ENCODE measurements around the gene SNAP47. TPM values are rescaled to one million over a fixed set of nuclear protein-coding genes. Genes with fewer than 3 reads are reported as not detected.

The SNAP47 gene
- total and polyA plus RNA-seq, 5 donors from 2014 or later = 26.3 to 60.1 (median 50.4) TPM

GRCh38 chr1:227808566-227808965 is 73.3 kb downstream of the SNAP47 start:
- H3K27me3 ChIP-seq (ENCODE audit: control insufficient read depth, insufficient read depth, low read length) = peaks cover 8% of the 10 kb centered on the region
- H3K9me3 ChIP-seq (ENCODE audit: control insufficient read depth in 2 of 2, low read length in 2 of 2) = peaks cover 2 to 7% of the 10 kb centered on the region in 2 experiments
- peaks cover 8% of the 10 kb centered on the region for H3K36me3 Mint-ChIP-seq
- H3K9me3 Mint-ChIP-seq = peaks cover 2 to 19% (median 12%) of the 10 kb centered on the region in 7 donors
- DNase-seq (no peak), ATAC-seq (ENCODE audit: low read depth in 2 of 2) (no peak)
- H3K27ac ChIP-seq (ENCODE audit: insufficient read depth, low read length, poor library complexity, severe bottlenecking) = no peak overlapping the region
- H3K27ac Mint-ChIP-seq = no peak overlapping the region
- no peak overlapping the region for H3K4me3 ChIP-seq (ENCODE audit: low read depth, low read length)
- H3K36me3 ChIP-seq (ENCODE audit: control insufficient read depth, insufficient read depth, low read length) = no peaks in the 10 kb centered on the region
- H3K4me1 Mint-ChIP-seq = peaks cover 0 to 5% (median under 1%) of the 10 kb centered on the region in 4 donors
- peaks cover 4% of the 10 kb centered on the region for H3K4me1 ChIP-seq (ENCODE audit: control insufficient read depth, insufficient read depth, low read length, poor library complexity, severe bottlenecking)
- H3K4me3 Mint-ChIP-seq = no peak overlapping the region
- H3K27me3 Mint-ChIP-seq = peaks cover 30% of the 10 kb centered on the region

DNA sequence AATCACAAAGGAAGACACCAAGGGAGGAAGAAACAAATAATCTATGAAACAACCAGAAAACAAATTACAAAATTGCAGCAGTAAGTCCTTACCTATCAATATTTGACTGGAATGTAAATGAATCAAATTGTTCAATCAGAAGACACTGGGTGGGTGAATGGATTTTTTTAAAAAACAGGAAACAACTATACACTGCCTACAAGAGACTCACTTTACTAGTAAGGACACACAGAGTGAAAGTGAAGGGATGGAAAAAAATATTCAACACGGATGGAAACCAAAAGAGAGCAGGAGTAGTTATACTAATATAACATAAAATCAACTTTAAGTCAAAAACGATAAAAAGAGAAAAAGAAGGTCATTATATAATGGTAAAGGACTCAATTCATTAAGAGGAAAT is 73.8 kb downstream of the SNAP47 start:
- no peak for ATAC-seq (ENCODE audit: low read depth in 2 of 2)
- no peak overlapping the region for H3K4me3 ChIP-seq (ENCODE audit: low read depth, low read length)
- Mint-ChIP-seq H3K9me3 (peaks cover 2 to 19% (median 12%) of the 10 kb centered on the region in 7 donors), H3K27ac (no peak overlapping the region), H3K36me3 (peaks cover 8% of the 10 kb centered on the region), H3K27me3 (peaks cover 30% of the 10 kb centered on the region), H3K4me3 (no peak overlapping the region), H3K4me1 (peaks cover 0 to 5% (median under 1%) of the 10 kb centered on the region in 4 donors)
- H3K27me3 ChIP-seq (ENCODE audit: control insufficient read depth, insufficient read depth, low read length) = peaks cover 8% of the 10 kb centered on the region
- H3K36me3 ChIP-seq (ENCODE audit: control insufficient read depth, insufficient read depth, low read length) = no peaks in the 10 kb centered on the region
- peaks cover 6% of the 10 kb centered on the region in 2 experiments for H3K9me3 ChIP-seq (ENCODE audit: control insufficient read depth in 2 of 2, low read length in 2 of 2)
- H3K27ac ChIP-seq (ENCODE audit: insufficient read depth, low read length, poor library complexity, severe bottlenecking) = no peak overlapping the region
- DNase-seq = no peak
- H3K4me1 ChIP-seq (ENCODE audit: control insufficient read depth, insufficient read depth, low read length, poor library complexity, severe bottlenecking) = peaks cover 4% of the 10 kb centered on the region

DNA sequence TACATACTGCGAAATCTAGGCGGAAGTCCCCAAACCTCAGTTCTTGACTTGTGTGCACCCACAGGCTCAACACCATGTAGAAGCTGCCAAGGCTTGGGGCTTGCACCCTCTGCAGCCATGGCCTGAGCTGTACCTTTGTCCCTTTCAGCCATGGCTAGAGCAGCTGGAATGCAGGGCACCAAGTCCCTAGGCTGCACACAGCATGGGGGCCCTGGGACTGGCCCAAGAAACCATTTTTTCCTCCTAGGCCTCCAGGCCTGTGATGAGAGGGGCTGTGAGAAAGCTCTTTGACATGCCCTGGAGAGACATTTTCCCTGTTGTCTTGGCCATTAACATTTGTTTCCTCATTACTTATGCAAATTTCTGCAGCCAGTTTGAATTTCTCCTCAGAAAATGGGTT is 78.7 kb downstream of the SNAP47 start:
- H3K9me3 Mint-ChIP-seq = peaks cover 1 to 28% (median 16%) of the 10 kb centered on the region in 7 donors
- DNase-seq (no peak), ATAC-seq (ENCODE audit: low read depth in 2 of 2) (no peak)
- H3K36me3 Mint-ChIP-seq = peaks cover 9% of the 10 kb centered on the region
- H3K36me3 ChIP-seq (ENCODE audit: control insufficient read depth, insufficient read depth, low read length) = no peaks in the 10 kb centered on the region
- peaks cover 0 to 2% (median under 1%) of the 10 kb centered on the region in 4 donors for H3K4me1 Mint-ChIP-seq
- peaks cover 8% of the 10 kb centered on the region for H3K27me3 Mint-ChIP-seq
- peaks cover 1 to 11% of the 10 kb centered on the region in 2 experiments for H3K9me3 ChIP-seq (ENCODE audit: control insufficient read depth in 2 of 2, low read length in 2 of 2)
- no peak overlapping the region for H3K4me3 Mint-ChIP-seq
- no peak overlapping the region for H3K27ac ChIP-seq (ENCODE audit: insufficient read depth, low read length, poor library complexity, severe bottlenecking)
- H3K4me1 ChIP-seq (ENCODE audit: control insufficient read depth, insufficient read depth, low read length, poor library complexity, severe bottlenecking) = no peaks in the 10 kb centered on the region
- no peak overlapping the region for H3K4me3 ChIP-seq (ENCODE audit: low read depth, low read length)
- no peak overlapping the region for H3K27ac Mint-ChIP-seq
- no peaks in the 10 kb centered on the region for H3K27me3 ChIP-seq (ENCODE audit: control insufficient read depth, insufficient read depth, low read length)

- Histone ChIP-seq H3K27me3 (ENCODE audit: control insufficient read depth, insufficient read depth, low read length) (no peaks in the 10 kb centered on the region), H3K27ac (ENCODE audit: insufficient read depth, low read length, poor library complexity, severe bottlenecking) (no peak within 1 kb of the TSS), H3K36me3 (ENCODE audit: control insufficient read depth, insufficient read depth, low read length) (no peaks in the 10 kb centered on the region), H3K4me1 (ENCODE audit: control insufficient read depth, insufficient read depth, low read length, poor library complexity, severe bottlenecking) (no peaks in the 10 kb centered on the region), H3K9me3 (ENCODE audit: control insufficient read depth in 2 of 2, low read length in 2 of 2) (peaks cover 1 to 11% of the 10 kb centered on the region in 2 experiments), H3K4me3 (ENCODE audit: low read depth, low read length) (no peak within 1 kb of the TSS)
- Mint-ChIP-seq H3K4me1 (no peaks in the 10 kb centered on the region), H3K36me3 (peaks cover 9% of the 10 kb centered on the region), H3K4me3 (no peak within 1 kb of the TSS), H3K27me3 (peaks cover 10% of the 10 kb centered on the region), H3K27ac (no peak within 1 kb of the TSS), H3K9me3 (peaks cover 1 to 28% (median 14%) of the 10 kb centered on the region in 7 donors)
- ATAC-seq (ENCODE audit: low read depth in 2 of 2) (no peak), DNase-seq (no peak)
These were observed 80.5 kb downstream of the SNAP47 start, which contains the start of gene PRSS38 for GRCh38 chr1:227815468-227816409. Gene PRSS38, plus strand, starts transcription at chr1:227815675. Its CDS starts 42 bp downstream, at chr1:227815717.

DNA sequence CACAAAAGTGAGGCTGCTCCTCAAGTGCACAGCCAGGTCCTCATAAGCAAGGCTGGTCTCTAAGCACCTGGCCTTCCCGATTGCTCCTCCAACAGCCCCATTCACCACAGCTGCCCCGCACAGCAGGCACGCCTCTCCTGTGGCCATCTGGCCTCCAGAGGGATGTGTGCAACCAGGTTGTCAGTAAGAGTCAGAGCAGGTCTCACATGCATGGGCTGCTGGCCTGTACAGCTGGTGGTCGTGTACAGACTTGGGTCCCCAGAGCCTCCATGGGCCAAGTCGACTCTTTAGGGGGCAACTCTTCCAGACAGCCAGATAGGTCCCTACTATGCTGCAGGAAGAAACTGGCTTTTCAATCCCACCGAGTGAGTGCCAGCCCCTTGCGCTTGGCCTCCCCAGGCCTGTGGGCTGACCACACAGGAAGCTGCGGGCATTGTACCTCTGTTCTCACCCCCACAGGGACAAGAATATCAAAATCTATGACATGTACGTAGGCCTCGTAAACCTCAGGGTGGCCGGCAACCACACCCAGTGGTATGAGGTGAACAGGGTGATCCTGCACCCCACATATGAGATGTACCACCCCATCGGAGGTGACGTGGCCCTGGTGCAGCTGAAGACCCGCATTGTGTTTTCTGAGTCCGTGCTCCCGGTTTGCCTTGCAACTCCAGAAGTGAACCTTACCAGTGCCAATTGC is 81.7 kb downstream of the SNAP47 start:
- Mint-ChIP-seq H3K4me3 (no peak overlapping the region), H3K4me1 (no peaks in the 10 kb centered on the region), H3K36me3 (peaks cover 9% of the 10 kb centered on the region), H3K9me3 (peaks cover 4 to 35% (median 18%) of the 10 kb centered on the region in 7 donors), H3K27ac (no peak overlapping the region), H3K27me3 (peaks cover 11% of the 10 kb centered on the region)
- ATAC-seq (ENCODE audit: low read depth in 2 of 2) (no peak), DNase-seq (no peak)
- Histone ChIP-seq H3K4me3 (ENCODE audit: low read depth, low read length) (no peak overlapping the region), H3K4me1 (ENCODE audit: control insufficient read depth, insufficient read depth, low read length, poor library complexity, severe bottlenecking) (no peaks in the 10 kb centered on the region), H3K27ac (ENCODE audit: insufficient read depth, low read length, poor library complexity, severe bottlenecking) (no peak overlapping the region), H3K36me3 (ENCODE audit: control insufficient read depth, insufficient read depth, low read length) (no peaks in the 10 kb centered on the region), H3K9me3 (ENCODE audit: control insufficient read depth in 2 of 2, low read length in 2 of 2) (peaks cover 6 to 11% of the 10 kb centered on the region in 2 experiments), H3K27me3 (ENCODE audit: control insufficient read depth, insufficient read depth, low read length) (no peaks in the 10 kb centered on the region)

GRCh38 chr1:227823537-227823936 is 88.3 kb downstream of the SNAP47 start:
- H3K27ac Mint-ChIP-seq = no peak overlapping the region
- Histone ChIP-seq H3K27ac (ENCODE audit: insufficient read depth, low read length, poor library complexity, severe bottlenecking) (no peak overlapping the region), H3K4me3 (ENCODE audit: low read depth, low read length) (no peak overlapping the region), H3K27me3 (ENCODE audit: control insufficient read depth, insufficient read depth, low read length) (peaks cover 6% of the 10 kb centered on the region), H3K4me1 (ENCODE audit: control insufficient read depth, insufficient read depth, low read length, poor library complexity, severe bottlenecking) (no peaks in the 10 kb centered on the region), H3K36me3 (ENCODE audit: control insufficient read depth, insufficient read depth, low read length) (no peaks in the 10 kb centered on the region), H3K9me3 (ENCODE audit: control insufficient read depth in 2 of 2, low read length in 2 of 2) (peaks cover 8 to 11% of the 10 kb centered on the region in 2 experiments)
- DNase-seq (no peak), ATAC-seq (ENCODE audit: low read depth in 2 of 2) (no peak)
- peaks cover 30% of the 10 kb centered on the region for H3K27me3 Mint-ChIP-seq
- peaks cover 3 to 24% (median 16%) of the 10 kb centered on the region in 7 donors for H3K9me3 Mint-ChIP-seq
- H3K36me3 Mint-ChIP-seq = no peaks in the 10 kb centered on the region
- H3K4me1 Mint-ChIP-seq = peaks cover 0 to 7% (median 0%) of the 10 kb centered on the region in 4 donors
- H3K4me3 Mint-ChIP-seq = no peak overlapping the region

GRCh38 chr1:227824204-227824603 is 89.0 kb downstream of the SNAP47 start:
- peaks cover 0 to 10% (median 0%) of the 10 kb centered on the region in 4 donors for H3K4me1 Mint-ChIP-seq
- Histone ChIP-seq H3K36me3 (ENCODE audit: control insufficient read depth, insufficient read depth, low read length) (no peaks in the 10 kb centered on the region), H3K27ac (ENCODE audit: insufficient read depth, low read length, poor library complexity, severe bottlenecking) (no peak overlapping the region), H3K27me3 (ENCODE audit: control insufficient read depth, insufficient read depth, low read length) (peaks cover 6% of the 10 kb centered on the region), H3K4me3 (ENCODE audit: low read depth, low read length) (no peak overlapping the region), H3K9me3 (ENCODE audit: control insufficient read depth in 2 of 2, low read length in 2 of 2) (peaks cover 10 to 15% of the 10 kb centered on the region in 2 experiments), H3K4me1 (ENCODE audit: control insufficient read depth, insufficient read depth, low read length, poor library complexity, severe bottlenecking) (no peaks in the 10 kb centered on the region)
- peaks cover 30% of the 10 kb centered on the region for H3K27me3 Mint-ChIP-seq
- no peaks in the 10 kb centered on the region for H3K36me3 Mint-ChIP-seq
- DNase-seq (no peak), ATAC-seq (ENCODE audit: low read depth in 2 of 2) (no peak)
- H3K27ac Mint-ChIP-seq = peak overlapping the region in 1 of 3 donors; percentile 9
- peaks cover 7 to 24% (median 16%) of the 10 kb centered on the region in 7 donors for H3K9me3 Mint-ChIP-seq
- H3K4me3 Mint-ChIP-seq = no peak overlapping the region
